B cell (primary cell): ENCODE data around the gene HAGH. TPM values are rescaled to one million over a fixed set of nuclear protein-coding genes. Genes with fewer than 3 reads are reported as not detected.

Experiments
- ATAC-seq: fragments of 200-7000 bp; cut with Tn5 transposase; one replicate; pipeline ENCODE4 v1.10.0; 2021; ENCODE audit warnings: low read depth, mild to moderate bottlenecking, moderate number of reproducible peaks, moderate library complexity
- CTCF ChIA-PET: fragments of 350-600 bp; sonication (Branson Sonifier 250); formaldehyde crosslinking; loops from one replicate; lab custom pipeline; 2021; ENCODE audit warnings: antibody characterized with exemption, inconsistent platforms; lab: Charles Lee
- POLR2A ChIA-PET: fragments of 350-600 bp; sonication (Branson Sonifier 250); formaldehyde crosslinking; loops from one replicate; lab custom pipeline; 2021; ENCODE audit warnings: antibody characterized with exemption; lab: Charles Lee
- DNase-seq: peaks from one replicate; pipeline ENCODE4 v3.0.0; 2013
- H2AFZ ChIP-seq: 2 replicates; pipeline ENCODE4 v1.6.1; 2012; ENCODE audit warnings: mild to moderate bottlenecking, low read depth, low read length; ENCODE audit not compliant: insufficient read depth, poor library complexity, severe bottlenecking
- H3K27ac ChIP-seq, 2 donors: 1 replicate in 1 of 2; 2 replicates in 1 of 2; pipeline ENCODE4 v1.5.1; 2012 to 2013; ENCODE audit warnings: low read length in 2 of 2, mild to moderate bottlenecking in 2 of 2, moderate library complexity in 1 of 2
- H3K27me3 ChIP-seq, 4 experiments: fragments of 200-600 bp in 1 of 4; sonication (generic) in 1 of 4; replicated peaks in 1 of 4; 1 replicate in 2 of 4; 2 replicates in 2 of 4; pipeline versions ENCODE4 v1.6.1 to v1.7.0; 2013 to 2016; ENCODE audit warnings: low read length in 3 of 4, mild to moderate bottlenecking in 2 of 4, mixed read lengths in 1 of 4, moderate library complexity in 1 of 4; ENCODE audit not compliant: insufficient read depth in 4 of 4, control insufficient read depth in 3 of 4; ENCODE audit errors: control extremely low read depth in 1 of 4
- H3K36me3 ChIP-seq, 2 experiments: replicated peaks in 1 of 2; 1 replicate in 1 of 2; 2 replicates in 1 of 2; pipeline versions ENCODE4 v1.6.1 to v1.7.1; 2013; ENCODE audit warnings: low read length in 1 of 2; ENCODE audit not compliant: insufficient read depth in 2 of 2, control insufficient read depth in 1 of 2; ENCODE audit errors: control extremely low read depth in 1 of 2, extremely low read depth in 1 of 2
- H3K4me1 ChIP-seq, 2 donors: fragments of 200-600 bp in 1 of 2; sonication (generic) in 1 of 2; 1 replicate in 1 of 2; 2 replicates in 1 of 2; pipeline versions ENCODE4 v1.5.1 to v1.6.1; 2013 to 2017; ENCODE audit warnings: low read length in 2 of 2; ENCODE audit not compliant: control insufficient read depth in 2 of 2, insufficient read depth in 2 of 2
- H3K4me2 ChIP-seq: replicated peaks from 2 replicates; pipeline ENCODE3; 2012; ENCODE audit warnings: mild to moderate bottlenecking, low read depth, low read length; ENCODE audit not compliant: poor library complexity, severe bottlenecking
- H3K4me3 ChIP-seq, 5 experiments: fragments of 200-600 bp in 1 of 5; sonication (generic) in 1 of 5; 1 replicate in 3 of 5; 2 replicates in 2 of 5; pipeline versions ENCODE4 v1.5.1 to v1.7.0; 2011 to 2016; ENCODE audit warnings: low read length in 4 of 5, mild to moderate bottlenecking in 4 of 5, low read depth in 2 of 5, control low read depth in 1 of 5, moderate library complexity in 1 of 5; ENCODE audit not compliant: insufficient read depth in 1 of 5; ENCODE audit errors: control extremely low read depth in 1 of 5, extremely low read depth in 1 of 5
- H3K79me2 ChIP-seq: fragments of 200-600 bp; sonication (generic); one replicate; pipeline ENCODE4 v1.6.0; 2016; ENCODE audit warnings: low read length; ENCODE audit not compliant: control insufficient read depth, insufficient read depth
- H3K9ac ChIP-seq: fragments of 200-600 bp; sonication (generic); 2 replicates; pipeline ENCODE4 v1.6.1; 2017; ENCODE audit warnings: mild to moderate bottlenecking, low read length, moderate library complexity
- H3K9me3 ChIP-seq, 3 donors: one replicate each; pipeline versions ENCODE4 v1.6.1 to v1.7.1; 2013; ENCODE audit warnings: low read length in 2 of 3; ENCODE audit not compliant: control insufficient read depth in 2 of 3, insufficient read depth in 1 of 3; ENCODE audit errors: control extremely low read depth in 1 of 3
- H4K20me1 ChIP-seq: 2 replicates; pipeline ENCODE4 v1.6.0; 2012; ENCODE audit warnings: mild to moderate bottlenecking, low read length; ENCODE audit not compliant: insufficient read depth, control insufficient read depth, poor library complexity, severe bottlenecking
- H3K27ac Mint-ChIP-seq: one replicate; pipeline ENCODE4 v1.8.0; 2021; ENCODE audit warnings: mixed read lengths
- H3K27me3 Mint-ChIP-seq: one replicate; pipeline ENCODE4 v1.8.0; 2021; ENCODE audit warnings: mixed read lengths
- H3K4me1 Mint-ChIP-seq: one replicate; pipeline ENCODE4 v1.8.0; 2021; ENCODE audit warnings: mixed read lengths
- H3K4me3 Mint-ChIP-seq: one replicate; pipeline ENCODE4 v1.8.0; 2021; ENCODE audit warnings: mixed read lengths
- H3K9me3 Mint-ChIP-seq: one replicate; pipeline ENCODE4 v1.8.0; 2022; ENCODE audit warnings: mixed read lengths; ENCODE audit not compliant: insufficient read depth
- CTCF ChIP-seq: fragments of 200-600 bp; IDR thresholded peaks from one replicate; pipeline ENCODE4 v1.8.0; 2022; ENCODE audit warnings: antibody characterized with exemption, mild to moderate bottlenecking
- EZH2 ChIP-seq: IDR thresholded peaks from 2 replicates; pipeline ENCODE4 v1.6.1; 2012; ENCODE audit warnings: borderline replicate concordance, low read depth, mild to moderate bottlenecking, moderate library complexity, low read length; ENCODE audit not compliant: insufficient read depth, poor library complexity, severe bottlenecking
- WGBS: methylation state at CpG from one replicate; pipeline ENCODE4 v1.1.5; 2013; ENCODE audit warnings: missing lambda C conversion rate; ENCODE audit not compliant: insufficient coverage; 5-methylcytosine and 5-hydroxymethylcytosine counted together
- intact Hi-C: fragments of 100-400 bp; cut with micrococcal nuclease; formaldehyde crosslinking; loops from one replicate; pipeline ENCODE4 v1.10.0; 2022
- polyA plus RNA-seq: library from polyadenylated mRNA; depleted of rRNA; stranded (reverse); fragments of >200 nt; gene quantifications from 2 replicates; pipeline ENCODE4 v1.2.3, GENCODE V29; 2012
- total RNA-seq, 2 donors: library from RNA; stranded (reverse); fragments of 120-200 nt in 1 of 2; gene quantifications; 1 replicate in 1 of 2; 2 replicates in 1 of 2; pipeline versions ENCODE4 v1.2.3 to v1.2.4, GENCODE V29; 2013 to 2022

The HAGH gene
- total and polyA plus RNA-seq, 2 donors (not counting 1 experiment from before 2014, with no cell fraction given): 50.6 to 74.2 TPM

GRCh38 chr16:1851793-1852192 lies 25.2 kb upstream of the HAGH start:
- DNase-seq (no peak), ATAC-seq (no peak)
- Histone ChIP-seq H3K27me3 (peaks cover 0 to 3% (median 0%) of the 10 kb centered on the region in 4 experiments), H3K4me2 (no peak overlapping the region), H3K9me3 (no peaks in the 10 kb centered on the region), H3K27ac (no peak overlapping the region), H3K4me1 (no peaks in the 10 kb centered on the region), H3K9ac (no peak overlapping the region), H2AFZ (no peak overlapping the region), H4K20me1 (no peaks in the 10 kb centered on the region), H3K4me3 (no peak overlapping the region), H3K79me2 (no peaks in the 10 kb centered on the region), H3K36me3 (no peaks in the 10 kb centered on the region)
- Mint-ChIP-seq H3K27me3 (peaks cover 23% of the 10 kb centered on the region), H3K9me3 (no peaks in the 10 kb centered on the region), H3K4me1 (no peaks in the 10 kb centered on the region), H3K4me3 (no peak overlapping the region), H3K27ac (no peak overlapping the region)
- ChIA-PET POLR2A (no interaction called here), CTCF (no interaction called here)
- intact Hi-C loops: no loop called here
- 100% methylated on average over 1 of the region's 4 CpGs for WGBS
- TF ChIP-seq EZH2 (no peak), CTCF (no peak)

- Mint-ChIP-seq H3K27me3 (peaks cover 31% of the 10 kb centered on the region), H3K4me3 (no peak overlapping the region), H3K9me3 (no peaks in the 10 kb centered on the region), H3K4me1 (no peaks in the 10 kb centered on the region), H3K27ac (no peak overlapping the region)
- H3K79me2 ChIP-seq: no peaks in the 10 kb centered on the region
- H3K4me3 ChIP-seq: no peak overlapping the region
- H3K4me2 ChIP-seq: no peak overlapping the region
- no peaks in the 10 kb centered on the region for H3K36me3 ChIP-seq
- no peaks in the 10 kb centered on the region for H4K20me1 ChIP-seq
- H2AFZ ChIP-seq: no peak overlapping the region
- no peak overlapping the region for H3K27ac ChIP-seq
- peaks cover 0 to 6% (median under 1%) of the 10 kb centered on the region in 4 experiments for H3K27me3 ChIP-seq
- TF ChIP-seq CTCF (no peak), EZH2 (no peak)
- H3K9ac ChIP-seq: no peak overlapping the region
- WGBS: 90% methylated on average over 4 of the region's 7 CpGs
- H3K9me3 ChIP-seq: no peaks in the 10 kb centered on the region
- intact Hi-C loops: no loop called here
- DNase-seq (no peak), ATAC-seq (no peak)
- H3K4me1 ChIP-seq: no peaks in the 10 kb centered on the region
- ChIA-PET POLR2A (no interaction called here), CTCF (no interaction called here)
Measured at GRCh38 chr16:1850981-1851380, 24.4 kb upstream of the HAGH start.
